Caco-2 (cell line): ENCODE results near the gene RHBDF2. TPM values are rescaled to one million over a fixed set of nuclear protein-coding genes. Genes with fewer than 3 reads are reported as not detected.
A peak's percentile ranks its signal among the peaks of the same experiment; 100 is the strongest.
"Not testable (repeated sequence)": the region's sequence is repeated elsewhere in the genome, so short reads cannot be mapped to it uniquely, and the experiment has no call there.

Experiments
- BruUV-seq: library from RNA; stranded (reverse); fragments of 400-500 nt; replicated peaks from 2 replicates; lab custom pipeline; 2021; lab: Mats Ljungman, UMichigan
- CTCF ChIA-PET: fragments of 300-600 bp; sonication (Branson Sonifier 250); formaldehyde crosslinking; loops from one replicate; lab custom pipeline; 2022; ENCODE audit warnings: antibody characterized with exemption; lab: Charles Lee
- POLR2A ChIA-PET: fragments of 300-600 bp; sonication (Branson Sonifier 250); formaldehyde crosslinking; loops from one replicate; lab custom pipeline; 2022; ENCODE audit warnings: antibody characterized with exemption; lab: Charles Lee
- DNase-seq, 2 experiments: peaks; one replicate each; pipeline versions ENCODE4 v3.0.0 to v3.0.0-alpha.2; 2020 to 2022
- H3K27me3 ChIP-seq: replicated peaks from 2 replicates; pipeline ENCODE4 v1.6.0; 2011; ENCODE audit warnings: low read length; ENCODE audit not compliant: control insufficient read depth, insufficient read depth
- H3K36me3 ChIP-seq: 2 replicates; pipeline ENCODE4 v1.5.1; 2011; ENCODE audit warnings: low read length; ENCODE audit not compliant: control insufficient read depth, insufficient read depth
- H3K4me1 ChIP-seq: fragments of 250-450 bp; sonication (Bioruptor Pico); 2 replicates; pipeline ENCODE4 v1.5.1; 2020; ENCODE audit warnings: mild to moderate bottlenecking
- H3K4me3 ChIP-seq: 2 replicates; pipeline ENCODE4 v1.5.1; 2011; ENCODE audit warnings: low read depth, mild to moderate bottlenecking, control low read depth, low read length
- H3K9me3 ChIP-seq: fragments of 250-450 bp; sonication (Bioruptor Pico); 2 replicates; pipeline ENCODE4 v1.5.1; 2020; ENCODE audit warnings: mild to moderate bottlenecking, moderate library complexity
- H3K27ac Mint-ChIP-seq: one replicate; pipeline ENCODE4 v1.8.0; 2022; ENCODE audit warnings: mixed read lengths; ENCODE audit not compliant: unreplicated experiment
- H3K27me3 Mint-ChIP-seq: one replicate; pipeline ENCODE4 v1.8.0; 2022; ENCODE audit warnings: mixed read lengths; ENCODE audit not compliant: insufficient read depth, unreplicated experiment
- H3K36me3 Mint-ChIP-seq: one replicate; pipeline ENCODE4 v1.8.0; 2022; ENCODE audit warnings: mild to moderate bottlenecking, mixed read lengths; ENCODE audit not compliant: insufficient read depth, unreplicated experiment
- H3K4me1 Mint-ChIP-seq: one replicate; pipeline ENCODE4 v1.8.0; 2022; ENCODE audit warnings: low read depth, mixed read lengths; ENCODE audit not compliant: unreplicated experiment
- H3K4me3 Mint-ChIP-seq: one replicate; pipeline ENCODE4 v1.8.0; 2022; ENCODE audit warnings: mild to moderate bottlenecking, moderate library complexity, mixed read lengths; ENCODE audit not compliant: unreplicated experiment
- H3K9me3 Mint-ChIP-seq: one replicate; pipeline ENCODE4 v1.8.0; 2022; ENCODE audit warnings: mixed read lengths; ENCODE audit not compliant: unreplicated experiment
- CTCF ChIP-seq, 2 experiments: fragments of 200-600 bp in 1 of 2; IDR thresholded peaks; 1 replicate in 1 of 2; 2 replicates in 1 of 2; pipeline versions ENCODE4 v1.5.1 to v1.8.0; 2011 to 2022; ENCODE audit warnings: antibody characterized with exemption in 1 of 2, control low read depth in 1 of 2, inconsistent platforms in 1 of 2, low read depth in 1 of 2, low read length in 1 of 2, mild to moderate bottlenecking in 1 of 2, moderate library complexity in 1 of 2; ENCODE audit not compliant: insufficient read depth in 1 of 2, severe bottlenecking in 1 of 2, unreplicated experiment in 1 of 2
- intact Hi-C: fragments of 100-400 bp; cut with micrococcal nuclease; formaldehyde crosslinking; loops from one replicate; pipeline ENCODE4 v1.10.0; 2022; ENCODE audit not compliant: unreplicated experiment
- total RNA-seq: library from RNA; stranded (reverse); gene quantifications from 2 replicates; pipeline ENCODE4 v1.2.3, GENCODE V29; 2022

RHBDF2 gene
- total RNA-seq, 1 experiment from 2014 or later: 33.8 TPM

- ChIA-PET POLR2A (no interaction called here), CTCF (interaction anchor here (0.6 to 1.2 kb wide), 3 partner anchors 13 to 983 kb away, joined by 4 to 8 read pairs (median 4); no protein-coding TSS in a partner anchor)
- H3K4me1 Mint-ChIP-seq: peaks cover 10% of the 10 kb centered on the region
- no peak for TF ChIP-seq CTCF (IDR thresholded peaks at IDR 0.05; ENCODE audit: insufficient read depth in 1 of 2, low read depth in 1 of 2, low read length in 1 of 2, severe bottlenecking in 1 of 2, unreplicated experiment in 1 of 2)
- no peak overlapping the region for H3K4me3 Mint-ChIP-seq
- peak overlapping the region; percentile 9 for H3K27ac Mint-ChIP-seq
- H3K36me3 ChIP-seq: no peaks in the 10 kb centered on the region
- peaks cover 16% of the 10 kb centered on the region for H3K4me1 ChIP-seq
- H3K4me3 ChIP-seq: no peak overlapping the region
- no peaks in the 10 kb centered on the region for H3K9me3 ChIP-seq
- H3K27me3 ChIP-seq: no peaks in the 10 kb centered on the region
- BruUV-seq: no TSS peak
- H3K27me3 Mint-ChIP-seq: no peaks in the 10 kb centered on the region
- no peaks in the 10 kb centered on the region for H3K9me3 Mint-ChIP-seq
- peak in 1 of 2 experiments; percentile 32 for DNase-seq
- H3K36me3 Mint-ChIP-seq: no peaks in the 10 kb centered on the region
- intact Hi-C loops: no loop called here
Observed at GRCh38 chr17:76527430-76528111, 26.3 kb upstream of the RHBDF2 start.

GRCh38 chr17:76527016-76527415, 25.8 kb upstream of the RHBDF2 start:
- CTCF ChIA-PET: interaction anchor here (1.2 kb wide), 1 partner anchor 14 kb away, joined by 4 read pairs; no protein-coding TSS in a partner anchor
- H3K4me3 ChIP-seq, H3K36me3 ChIP-seq, intact Hi-C loops, DNase-seq, H3K27me3 ChIP-seq, H3K9me3 Mint-ChIP-seq, H3K36me3 Mint-ChIP-seq, BruUV-seq, H3K4me3 Mint-ChIP-seq, H3K27me3 Mint-ChIP-seq, H3K9me3 ChIP-seq, H3K4me1 Mint-ChIP-seq, POLR2A ChIA-PET: not testable (repeated sequence)
- peaks cover 15% of the 10 kb centered on the region for H3K4me1 ChIP-seq
- H3K27ac Mint-ChIP-seq: peak overlapping the region; percentile 9

DNA sequence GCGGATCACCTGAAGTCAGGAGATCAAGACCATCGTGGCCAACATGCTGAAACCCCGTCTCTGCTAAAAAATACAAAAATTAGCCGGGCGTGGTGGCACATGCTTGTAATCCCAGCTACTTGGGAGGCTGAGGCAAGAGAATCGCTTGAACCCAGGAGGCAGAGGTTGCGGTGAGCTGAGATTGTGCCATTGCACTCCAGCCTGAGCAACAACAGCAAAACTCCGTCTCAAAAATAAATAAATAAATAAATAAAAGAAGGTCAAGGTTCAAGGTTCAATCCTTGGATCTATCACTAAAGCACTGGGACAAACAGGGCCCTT, 24.2 kb upstream of the RHBDF2 start:
- H3K27ac Mint-ChIP-seq, DNase-seq, H3K27me3 Mint-ChIP-seq, H3K9me3 Mint-ChIP-seq, BruUV-seq, H3K9me3 ChIP-seq, H3K4me1 Mint-ChIP-seq, H3K36me3 Mint-ChIP-seq, intact Hi-C loops, POLR2A ChIA-PET, H3K27me3 ChIP-seq, H3K4me3 Mint-ChIP-seq, H3K4me3 ChIP-seq, H3K36me3 ChIP-seq: not testable (repeated sequence)
- H3K4me1 ChIP-seq: peaks cover 15% of the 10 kb centered on the region
- CTCF ChIA-PET: interaction anchor here (0.9 to 1.4 kb wide), 2 partner anchors 15 to 156 kb away, joined by 3 read pairs; no protein-coding TSS in a partner anchor
